ENCODE results near the gene MOGAT2.
"Not testable (repeated sequence)": the region's sequence is repeated elsewhere in the genome, so short reads cannot be mapped to it uniquely, and the experiment has no call there.

Gene MOGAT2
- 0 reads per million in 2 donors for total RNA-seq

GRCh38 chr11:75717608-75718418 lies at the start of gene MOGAT2:
TSS of gene MOGAT2 (plus strand) at chr11:75717838. CDS start at chr11:75717889, 51 bp downstream.
- no peak for DNase-seq

GRCh38 chr11:75668451-75669297 lies 49.0 kb upstream of the MOGAT2 start, which contains the start of gene MAP6:
TSS of gene MAP6 (minus strand) at chr11:75669038. CDS start at chr11:75668369, 669 bp downstream.
- no peak for DNase-seq

DNA sequence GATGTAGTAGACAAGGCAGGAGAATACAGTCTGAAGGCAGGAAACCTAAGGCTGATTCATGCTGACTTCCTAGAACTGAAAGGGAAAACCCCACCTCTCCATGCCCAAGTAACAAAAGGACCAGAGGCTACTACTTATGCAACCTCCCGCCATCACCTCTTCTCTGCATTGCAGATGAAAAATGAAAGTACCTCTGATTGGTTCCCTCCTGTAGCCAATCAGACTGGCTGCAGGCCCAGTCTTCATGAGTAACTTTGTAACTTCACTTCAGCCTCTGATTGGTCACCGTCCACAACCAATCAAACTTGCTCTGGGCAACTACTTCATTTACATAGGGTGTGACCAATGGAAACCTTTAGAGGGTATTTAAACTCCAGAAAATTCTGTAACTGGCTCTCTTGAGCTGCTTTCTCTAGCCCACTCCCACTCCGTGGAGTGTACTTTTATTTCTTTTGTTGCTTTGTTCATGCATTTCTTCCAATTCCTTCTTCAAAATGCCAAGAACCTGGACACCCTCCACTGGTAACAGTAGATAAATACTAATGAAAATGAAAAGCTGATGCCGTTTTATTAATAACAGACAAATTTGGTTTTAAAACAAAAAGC lies 43.6 kb upstream of the MOGAT2 start:
- no peak for DNase-seq

GRCh38 chr11:75677275-75677674 lies 40.4 kb upstream of the MOGAT2 start:
- DNase-seq: no peak

DNA sequence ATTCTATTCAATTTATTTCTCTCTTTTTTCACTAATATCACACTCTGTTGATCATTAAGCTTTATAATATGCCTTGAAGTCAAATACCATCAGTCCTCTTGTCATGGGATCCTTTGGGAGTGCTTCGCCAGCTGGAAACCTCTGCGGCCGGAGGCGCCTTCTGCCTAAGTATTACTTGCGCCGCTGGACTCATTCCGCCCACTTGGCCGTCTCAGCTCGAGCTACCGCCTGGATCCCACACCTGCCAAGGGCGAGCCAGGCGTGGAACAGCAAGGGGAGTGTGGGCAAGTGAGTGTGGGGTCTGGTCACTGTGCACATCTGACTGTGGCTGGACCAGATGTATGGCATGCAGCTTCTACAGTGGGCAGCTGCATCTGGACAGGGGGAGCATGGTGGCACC lies 39.7 kb upstream of the MOGAT2 start:
- no peak for DNase-seq

DNA sequence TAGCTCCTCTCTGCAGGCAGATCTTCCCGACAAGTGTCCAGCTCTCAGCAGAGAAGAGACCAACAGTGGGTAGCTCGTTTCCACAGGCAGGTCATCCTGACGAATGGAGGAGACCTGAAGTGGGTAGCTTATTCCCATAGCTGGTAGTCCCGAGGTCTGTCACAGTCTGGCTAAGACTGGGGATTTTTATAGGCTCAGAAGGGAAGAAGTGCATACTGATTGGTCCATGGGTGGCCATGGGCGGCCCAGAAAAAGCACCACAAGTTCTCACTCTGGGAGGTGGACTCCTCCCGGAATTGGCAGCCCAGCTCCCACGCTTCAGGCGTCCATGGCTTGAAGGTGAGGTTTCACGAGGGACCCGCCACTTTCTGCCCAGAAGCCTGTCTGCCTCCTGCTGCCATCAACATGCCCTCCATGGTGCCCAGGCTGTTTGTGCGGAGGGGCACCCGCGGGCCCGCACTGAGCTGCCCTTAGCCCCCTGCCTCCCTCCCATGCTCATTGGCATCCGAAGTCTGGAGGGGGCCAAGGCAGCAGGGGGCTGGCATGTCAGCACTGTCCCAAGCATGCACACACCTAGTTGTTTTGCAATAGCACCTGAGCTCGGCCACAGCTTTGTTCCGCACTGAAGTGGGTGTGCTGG lies 38.9 kb upstream of the MOGAT2 start:
- DNase-seq: no peak

- DNase-seq: no peak
These were observed 38.1 kb upstream of the MOGAT2 start for GRCh38 chr11:75679566-75679965.

DNA sequence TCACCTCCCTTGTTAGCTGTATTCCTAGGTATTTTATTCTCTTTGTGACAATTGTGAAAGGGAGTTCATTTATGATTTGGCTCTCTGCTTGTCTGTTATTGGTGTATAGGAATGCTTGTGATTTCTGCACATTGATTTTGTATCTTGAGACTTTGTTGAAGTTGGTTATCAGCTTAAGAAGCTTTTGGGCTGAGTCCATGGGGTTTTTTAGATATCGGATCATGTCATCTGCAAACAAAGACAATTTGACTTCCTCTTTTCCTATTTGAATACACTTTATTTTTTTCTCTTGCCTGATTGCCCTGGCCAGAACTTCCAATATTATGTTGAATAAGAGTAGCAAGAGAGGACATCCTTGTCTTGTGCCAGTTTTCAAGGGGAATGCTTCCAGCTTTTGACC lies 33.8 kb upstream of the MOGAT2 start:
- not testable (repeated sequence) for DNase-seq

DNA sequence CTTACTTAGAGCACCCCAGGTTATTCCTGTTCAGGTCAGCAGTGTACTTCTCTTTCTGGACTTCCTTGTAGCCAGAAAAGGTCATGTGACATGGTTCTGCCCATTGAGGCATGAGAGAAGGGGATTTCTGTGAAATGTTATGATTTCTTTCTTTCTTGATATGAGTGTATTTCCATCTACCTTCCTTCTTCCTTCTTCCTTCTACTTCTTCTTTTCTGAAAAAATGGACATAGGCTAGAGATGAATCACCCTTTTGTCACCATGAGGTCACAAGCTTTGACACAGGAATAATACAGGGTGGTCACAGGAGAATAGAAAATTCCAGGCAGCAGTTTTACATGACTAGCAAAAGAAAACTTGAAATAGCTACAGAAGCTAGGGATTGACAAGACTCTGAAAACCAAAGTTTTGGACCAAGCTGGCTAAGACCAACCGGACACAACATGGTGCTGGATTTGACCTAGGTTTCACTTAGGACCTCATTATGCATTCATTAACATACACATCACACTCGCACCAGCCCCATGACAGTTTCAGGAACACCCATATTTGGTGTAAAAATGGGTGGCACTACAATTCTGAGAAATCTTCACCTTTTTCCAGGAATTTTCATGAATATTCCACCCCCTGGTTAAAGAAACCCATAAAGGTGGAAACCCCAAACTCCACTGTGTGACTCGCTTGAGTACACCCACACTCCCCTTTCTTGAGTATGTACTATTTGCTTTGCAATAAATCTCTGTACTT lies 27.6 kb upstream of the MOGAT2 start:
- DNase-seq: no peak

GRCh38 chr11:75691804-75692203 lies 25.8 kb upstream of the MOGAT2 start:
- no peak for DNase-seq

- DNase-seq: no peak
These were observed 19.6 kb upstream of the MOGAT2 start for GRCh38 chr11:75697906-75698581.

- no peak for DNase-seq
These were observed 16.7 kb upstream of the MOGAT2 start for GRCh38 chr11:75700940-75701339.

DNA sequence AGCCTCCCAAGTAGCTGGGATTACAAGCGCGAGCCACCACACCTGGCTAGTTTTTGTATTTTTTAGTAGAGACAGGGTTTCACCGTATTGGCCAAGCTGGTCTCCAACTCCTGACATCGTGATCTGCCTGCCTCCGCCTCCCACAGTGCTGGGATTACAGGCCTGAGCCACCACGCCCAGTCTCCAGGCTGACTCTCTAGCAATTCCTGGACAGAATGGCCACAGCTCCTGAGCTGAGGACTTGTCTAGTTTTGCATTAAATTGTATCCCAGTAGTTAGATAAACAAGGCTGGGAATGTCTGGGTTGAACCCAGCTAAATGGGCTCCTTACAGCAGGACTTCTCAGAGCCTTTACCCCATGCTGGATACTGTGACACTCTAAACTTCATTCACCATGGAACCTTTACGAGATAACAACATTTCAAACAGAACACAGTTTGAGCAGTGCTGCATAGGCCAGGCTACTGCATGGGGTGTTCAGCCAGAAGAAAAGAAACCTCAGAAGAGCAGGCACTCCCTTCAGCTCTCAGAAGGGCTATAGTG lies 13.9 kb upstream of the MOGAT2 start:
- DNase-seq: no peak

DNA sequence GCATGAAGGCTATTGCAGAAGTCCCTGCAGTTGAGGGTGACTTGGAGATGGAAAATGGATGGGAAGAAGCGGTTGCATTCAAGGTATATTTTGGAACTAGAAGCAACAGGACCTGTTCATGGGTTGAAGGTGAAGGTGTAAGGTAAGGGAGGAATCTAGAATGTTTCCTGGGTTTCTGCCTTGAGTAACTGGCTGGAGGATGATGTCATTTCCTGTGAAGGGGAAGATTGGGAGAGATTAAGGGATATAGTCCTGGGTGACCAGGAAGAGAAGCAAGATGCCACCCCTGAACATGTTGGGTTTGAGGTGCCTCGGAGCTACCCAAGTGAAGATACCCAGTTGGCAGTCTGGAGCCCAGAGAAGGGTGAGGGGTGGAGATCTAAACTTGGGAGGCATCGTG lies 12.1 kb upstream of the MOGAT2 start:
- DNase-seq: no peak

DNA sequence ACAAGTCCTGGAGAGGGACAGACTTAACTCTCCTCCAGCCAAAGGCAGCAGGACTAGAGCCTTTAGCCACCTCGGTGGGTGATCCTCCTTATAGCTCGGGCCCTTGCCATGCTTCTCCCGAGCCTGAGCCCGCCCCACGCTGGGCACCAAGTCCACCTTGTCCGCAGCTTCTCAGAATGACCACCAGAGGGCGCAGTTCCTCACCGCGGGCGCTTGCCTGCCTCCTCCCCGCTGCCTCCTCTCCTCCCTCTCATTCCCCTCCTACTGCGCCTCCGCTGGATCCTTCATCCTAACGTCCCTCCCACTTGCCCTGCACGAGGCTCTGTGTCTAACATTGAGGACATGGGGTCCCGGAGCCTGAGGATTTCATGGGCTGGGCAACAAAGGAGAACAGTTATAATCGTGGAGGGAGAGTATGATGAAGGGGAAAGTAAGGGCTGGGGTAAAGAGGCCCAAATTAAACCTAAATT lies 11.3 kb upstream of the MOGAT2 start:
- DNase-seq: no peak

- DNase-seq: no peak
These were observed 3.4 kb upstream of the MOGAT2 start for GRCh38 chr11:75714211-75714610.

- no peak for DNase-seq
These were observed 1.9 kb upstream of the MOGAT2 start for GRCh38 chr11:75715688-75716087.

GRCh38 chr11:75716659-75717058 lies 979 bp upstream of the MOGAT2 start:
- DNase-seq: no peak

GRCh38 chr11:75718419-75719339 lies 1.0 kb downstream of the MOGAT2 start:
- no peak for DNase-seq
